Fibroblast of pulmonary artery (primary cell): ENCODE data around the gene UBL3.

Experiments
- DNase-seq: peaks from one replicate; pipeline ENCODE4 v3.0.0-alpha.2; 2010; ENCODE audit warnings: low read depth
- H3K4me3 ChIP-seq: replicated peaks from 2 replicates; pipeline ENCODE4 v1.5.1; 2011; ENCODE audit warnings: low read depth, mild to moderate bottlenecking, control low read depth, low read length, moderate library complexity
- CTCF ChIP-seq: IDR thresholded peaks from 2 replicates; pipeline ENCODE4 v1.5.1; 2011; ENCODE audit warnings: mild to moderate bottlenecking, control low read depth, low read length, inconsistent platforms; ENCODE audit errors: missing control alignments

UBL3 gene

GRCh38 chr13:29817604-29818378, 32.6 kb downstream of the UBL3 start:
- TF ChIP-seq CTCF: no peak
- no peak for DNase-seq
- no peak overlapping the region for H3K4me3 ChIP-seq

- TF ChIP-seq CTCF: no peak
- H3K4me3 ChIP-seq: no peak overlapping the region
Measured at GRCh38 chr13:29816715-29817114, 33.7 kb downstream of the UBL3 start.

GRCh38 chr13:29815336-29815735, 35.1 kb downstream of the UBL3 start:
- DNase-seq: no peak
- no peak for TF ChIP-seq CTCF
- no peak overlapping the region for H3K4me3 ChIP-seq

More at GRCh38 chr13:29816715-29817114, 33.7 kb downstream of the UBL3 start:
- no peak for DNase-seq

- H3K4me3 ChIP-seq: no peak overlapping the region
- no peak for DNase-seq
- no peak for TF ChIP-seq CTCF
Measured at GRCh38 chr13:29810898-29811297, 39.5 kb downstream of the UBL3 start.

- TF ChIP-seq CTCF: no peak
- DNase-seq: no peak
- no peak overlapping the region for H3K4me3 ChIP-seq
Measured at GRCh38 chr13:29810145-29810742, 40.2 kb downstream of the UBL3 start.

GRCh38 chr13:29808264-29808663, 42.2 kb downstream of the UBL3 start:
- TF ChIP-seq CTCF: no peak
- no peak for DNase-seq
- no peak overlapping the region for H3K4me3 ChIP-seq
